ENCODE measurements around the gene SLC22A1. TPM values are rescaled to one million over a fixed set of nuclear protein-coding genes. Genes with fewer than 3 reads are reported as not detected.
"Not testable (repeated sequence)": the region's sequence is repeated elsewhere in the genome, so short reads cannot be mapped to it uniquely, and the experiment has no call there.

Gene SLC22A1
- polyA plus RNA-seq, 1 donor from 2014 or later: 0.18 TPM

DNA sequence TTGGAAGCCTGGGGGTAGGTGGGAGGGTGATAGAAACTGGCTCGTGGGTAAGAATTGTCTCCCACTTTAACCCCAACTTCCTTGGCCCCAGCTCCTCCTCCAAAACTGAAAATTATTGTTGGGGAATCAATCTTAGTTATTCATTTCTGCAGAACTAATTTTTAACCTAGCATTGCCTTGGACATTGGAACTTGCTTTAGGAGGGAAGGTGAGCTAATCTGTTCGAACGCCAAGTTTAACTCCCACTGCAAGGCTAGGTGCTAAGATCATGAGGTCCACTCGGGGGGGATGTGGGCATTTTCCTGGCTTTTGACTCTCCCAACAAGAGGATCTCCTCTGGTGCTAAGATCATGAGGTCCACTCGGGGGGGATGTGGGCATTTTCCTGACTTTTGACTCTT lies 3.5 kb downstream of the SLC22A1 start:
- not testable (repeated sequence) for H3K9me3 Mint-ChIP-seq, H3K36me3 Mint-ChIP-seq, H3K4me1 Mint-ChIP-seq, H3K27ac Mint-ChIP-seq, H3K27me3 Mint-ChIP-seq, H3K4me3 Mint-ChIP-seq

DNA sequence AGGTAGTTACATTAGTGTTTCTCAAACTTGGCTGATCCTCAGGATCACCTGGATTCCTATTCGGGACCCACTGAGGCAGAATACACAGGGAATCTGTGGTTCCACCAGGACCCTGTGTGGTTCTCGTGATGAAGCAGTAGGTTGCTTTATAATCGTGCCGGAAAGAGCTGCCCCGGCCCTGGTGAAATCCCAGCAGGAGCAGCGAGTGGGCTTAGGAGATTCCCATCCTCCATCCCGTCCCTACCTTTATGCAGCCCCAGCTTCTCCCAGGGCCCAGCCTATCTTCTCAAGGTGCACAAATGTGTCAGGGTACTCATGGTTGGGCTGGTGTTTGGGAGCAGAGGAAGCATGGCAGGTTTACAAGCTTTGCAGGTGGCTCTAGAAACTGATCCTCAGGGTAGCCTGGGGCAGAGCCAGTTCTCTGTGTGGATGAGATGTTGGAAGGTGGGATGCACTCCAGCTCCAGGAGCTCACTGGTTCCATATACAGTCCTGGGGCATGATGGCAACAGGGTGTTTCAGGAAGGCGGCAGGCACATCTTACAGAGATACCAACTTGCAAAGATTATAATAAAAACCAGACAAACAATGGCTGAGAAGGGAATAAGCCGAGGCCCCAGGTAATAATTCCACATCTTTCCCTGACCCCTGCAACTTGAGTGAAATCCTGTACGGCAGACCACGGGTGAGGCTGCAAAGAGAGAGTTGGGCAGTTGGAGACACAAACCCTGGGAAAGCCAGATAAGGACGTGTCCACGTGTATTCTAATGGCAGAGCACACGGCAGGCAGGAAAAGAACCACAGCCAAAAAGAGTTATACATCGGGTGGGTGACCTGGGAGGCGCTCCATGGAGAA lies 5.9 kb downstream of the SLC22A1 start:
- Mint-ChIP-seq H3K4me1 (peaks cover 0 to 4% (median 4%) of the 10 kb centered on the region in 3 donors), H3K4me3 (no peak overlapping the region), H3K27ac (no peak overlapping the region), H3K36me3 (peaks cover 3% of the 10 kb centered on the region), H3K9me3 (no peaks in the 10 kb centered on the region), H3K27me3 (no peaks in the 10 kb centered on the region)

DNA sequence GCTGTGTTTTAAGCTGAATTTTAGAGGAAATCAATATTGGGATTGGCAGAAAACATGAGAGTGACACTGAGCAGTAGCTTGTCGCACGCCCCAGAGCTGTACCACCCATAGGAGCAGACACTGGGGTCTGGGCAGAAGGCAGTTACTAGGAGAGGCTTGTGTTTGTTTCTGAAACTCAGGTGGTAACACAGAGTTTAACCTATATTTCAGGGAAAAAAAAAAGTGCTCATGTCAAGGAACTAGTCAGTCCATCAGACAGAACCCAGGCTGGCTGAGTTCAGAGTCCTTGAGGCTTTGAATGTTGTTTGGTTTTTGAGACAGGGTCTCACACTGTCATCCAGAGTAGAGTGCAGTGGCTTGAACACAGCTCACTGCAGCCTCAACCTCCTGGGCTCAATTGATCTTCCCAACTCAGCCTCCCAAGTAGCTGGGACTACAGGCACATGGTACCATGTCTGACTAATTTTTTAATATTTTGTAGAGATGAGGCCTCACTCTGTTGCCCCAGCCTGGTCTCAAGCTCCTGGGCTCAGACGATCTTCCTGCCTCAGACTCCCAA lies 6.6 kb downstream of the SLC22A1 start:
- no peaks in the 10 kb centered on the region for H3K27me3 Mint-ChIP-seq

DNA sequence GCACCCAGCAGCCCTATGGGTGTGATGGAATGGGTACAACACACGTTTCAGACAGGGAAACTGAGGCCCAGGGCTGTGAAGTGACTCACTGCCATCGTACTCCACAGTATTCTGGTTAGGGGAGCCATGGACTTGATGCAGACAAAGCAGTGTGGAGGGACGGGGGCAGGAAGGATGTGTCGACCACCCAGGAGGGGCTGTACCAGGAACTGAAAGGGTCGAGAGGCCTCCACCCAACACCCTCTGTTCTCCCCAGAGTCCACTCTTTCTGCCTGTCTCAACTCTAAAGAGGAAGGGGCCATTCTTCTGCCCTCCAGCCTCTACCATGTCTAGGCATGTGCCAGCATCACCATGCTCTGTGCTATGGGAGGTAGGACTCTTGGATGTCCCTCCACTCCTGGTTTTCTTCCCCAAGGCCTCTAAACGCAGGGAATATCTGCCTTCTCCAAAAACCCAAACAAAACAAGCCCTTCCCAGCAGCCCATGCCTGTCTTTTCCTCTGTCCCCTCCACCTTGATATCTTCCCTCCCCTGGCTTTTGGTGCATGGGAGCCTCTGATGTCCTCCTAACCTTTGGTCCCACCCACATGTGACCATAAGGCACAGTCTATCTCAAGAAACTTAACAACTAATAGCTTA lies 7.4 kb downstream of the SLC22A1 start:
- no peaks in the 10 kb centered on the region for H3K27me3 Mint-ChIP-seq
- no peak overlapping the region for H3K27ac Mint-ChIP-seq
- H3K4me3 Mint-ChIP-seq: peak overlapping the region in 1 of 4 donors; percentile 45
- peaks cover 3% of the 10 kb centered on the region for H3K36me3 Mint-ChIP-seq
- peaks cover 0 to 5% (median 4%) of the 10 kb centered on the region in 3 donors for H3K4me1 Mint-ChIP-seq
- no peaks in the 10 kb centered on the region for H3K9me3 Mint-ChIP-seq

More for the DNA sequence above, 6.6 kb downstream of the SLC22A1 start:
- Mint-ChIP-seq H3K4me1 (peaks cover 0 to 5% (median 4%) of the 10 kb centered on the region in 3 donors), H3K9me3 (no peaks in the 10 kb centered on the region), H3K4me3 (no peak overlapping the region), H3K27ac (no peak overlapping the region), H3K36me3 (peaks cover 3% of the 10 kb centered on the region)

DNA sequence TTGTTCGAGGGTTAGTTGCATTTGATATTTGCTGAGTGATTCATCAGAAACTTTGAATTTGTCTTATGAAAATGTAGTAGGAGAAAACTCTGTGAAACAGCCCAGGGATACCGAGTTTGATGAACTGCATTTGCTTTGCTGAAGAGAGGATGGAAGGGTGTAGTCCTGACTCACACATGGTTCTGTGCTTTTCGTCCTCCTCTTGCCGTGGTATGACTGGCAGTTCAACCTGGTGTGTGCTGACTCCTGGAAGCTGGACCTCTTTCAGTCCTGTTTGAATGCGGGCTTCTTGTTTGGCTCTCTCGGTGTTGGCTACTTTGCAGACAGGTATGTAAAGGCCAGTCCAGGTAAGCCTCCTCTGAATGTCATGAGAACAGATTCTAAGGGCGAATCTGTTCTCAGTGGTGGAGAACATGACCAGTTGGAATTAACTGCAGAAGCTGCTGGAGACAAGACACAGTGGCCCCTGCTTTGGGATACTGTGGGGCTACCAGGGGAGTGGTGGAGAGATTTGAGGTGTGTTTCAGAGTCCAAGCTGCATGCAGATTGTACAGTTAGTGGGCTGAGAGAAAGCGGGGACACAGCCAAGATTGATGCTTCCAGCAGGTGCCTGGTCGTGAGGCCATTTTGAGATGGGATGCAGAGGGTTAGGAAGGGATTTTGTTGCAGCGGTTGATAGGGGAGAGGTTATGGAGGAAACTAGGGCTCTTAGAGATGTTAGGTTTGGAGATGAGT lies 8.4 kb downstream of the SLC22A1 start:
- peaks cover 3% of the 10 kb centered on the region for H3K36me3 Mint-ChIP-seq
- H3K4me3 Mint-ChIP-seq: no peak overlapping the region
- peaks cover 2% of the 10 kb centered on the region for H3K27me3 Mint-ChIP-seq
- H3K9me3 Mint-ChIP-seq: no peaks in the 10 kb centered on the region
- peaks cover 0 to 5% (median 4%) of the 10 kb centered on the region in 3 donors for H3K4me1 Mint-ChIP-seq
- no peak overlapping the region for H3K27ac Mint-ChIP-seq

DNA sequence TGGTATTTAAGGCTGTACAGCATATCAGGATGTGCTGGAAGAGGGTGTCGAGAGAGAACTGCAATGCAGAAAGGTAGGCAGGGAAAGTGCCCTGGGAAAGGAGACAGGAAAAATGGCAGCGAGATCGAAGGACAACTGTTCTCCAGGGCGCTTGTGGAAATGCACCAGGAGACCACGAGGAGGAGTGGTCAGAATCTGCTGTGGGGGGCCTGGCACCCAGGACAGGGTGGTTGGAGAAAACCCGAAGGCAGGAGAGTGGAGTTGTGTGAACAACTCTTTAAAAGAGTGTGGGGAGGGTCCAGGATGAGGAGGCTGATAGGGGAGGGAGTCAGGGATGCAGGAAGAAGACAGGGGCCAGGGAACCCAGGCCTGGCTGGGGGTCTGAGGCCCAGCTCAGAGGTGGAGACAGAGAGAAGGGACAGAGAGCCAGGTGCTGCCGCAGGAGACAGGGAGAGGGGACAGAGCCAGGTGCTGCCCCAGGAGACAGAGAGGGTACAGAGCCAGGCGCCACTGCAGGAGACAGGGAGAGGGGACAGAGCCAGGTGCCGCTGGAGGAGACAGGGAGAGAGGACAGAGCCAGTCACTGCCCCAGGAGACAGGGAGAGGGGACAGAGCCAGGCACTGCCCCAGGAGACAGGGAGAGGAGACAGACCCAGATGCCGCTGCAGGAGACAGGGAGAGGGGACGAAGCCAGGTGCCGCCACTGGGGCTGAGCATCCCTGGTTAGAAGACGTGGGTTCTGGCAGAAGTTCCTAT lies 9.3 kb downstream of the SLC22A1 start:
- H3K4me1 Mint-ChIP-seq: peaks cover 0 to 5% (median 4%) of the 10 kb centered on the region in 3 donors
- peaks cover 3% of the 10 kb centered on the region for H3K36me3 Mint-ChIP-seq
- H3K4me3 Mint-ChIP-seq: no peak overlapping the region
- peaks cover 5% of the 10 kb centered on the region for H3K27me3 Mint-ChIP-seq
- H3K27ac Mint-ChIP-seq: no peak overlapping the region
- H3K9me3 Mint-ChIP-seq: no peaks in the 10 kb centered on the region

DNA sequence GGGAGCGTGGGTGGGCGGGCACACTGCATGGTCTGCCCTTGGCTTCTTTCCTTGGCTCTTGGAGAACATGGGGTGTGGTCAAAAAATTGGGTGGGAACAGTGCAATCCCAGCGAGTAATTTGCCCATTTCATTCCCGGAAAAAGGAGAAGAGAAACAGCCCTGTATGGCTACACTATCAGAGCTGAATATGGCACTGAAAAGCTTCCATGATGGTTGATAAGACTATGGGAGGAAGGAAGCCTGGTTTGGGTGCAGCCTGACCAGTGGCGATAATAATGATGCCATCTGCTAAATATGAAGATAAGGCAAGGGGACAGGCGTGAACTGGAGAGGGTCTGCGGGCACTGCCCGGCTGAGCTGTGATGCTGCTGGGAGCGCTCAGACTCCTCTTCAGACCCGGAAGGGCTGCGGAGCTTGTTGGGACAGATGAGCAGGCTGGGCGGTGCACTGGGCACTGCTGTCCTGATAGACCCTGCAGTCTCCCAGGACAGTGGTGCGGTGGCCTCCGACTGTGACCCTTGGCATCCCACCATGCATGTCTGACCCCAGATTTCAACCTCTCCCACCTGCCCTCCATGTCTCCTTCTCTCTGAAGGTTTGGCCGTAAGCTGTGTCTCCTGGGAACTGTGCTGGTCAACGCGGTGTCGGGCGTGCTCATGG lies 10.2 kb downstream of the SLC22A1 start:
- Mint-ChIP-seq H3K27me3 (peaks cover 5% of the 10 kb centered on the region), H3K36me3 (peaks cover 3% of the 10 kb centered on the region), H3K27ac (no peak overlapping the region), H3K4me1 (peaks cover 0 to 5% (median 4%) of the 10 kb centered on the region in 3 donors), H3K4me3 (no peak overlapping the region), H3K9me3 (no peaks in the 10 kb centered on the region)

DNA sequence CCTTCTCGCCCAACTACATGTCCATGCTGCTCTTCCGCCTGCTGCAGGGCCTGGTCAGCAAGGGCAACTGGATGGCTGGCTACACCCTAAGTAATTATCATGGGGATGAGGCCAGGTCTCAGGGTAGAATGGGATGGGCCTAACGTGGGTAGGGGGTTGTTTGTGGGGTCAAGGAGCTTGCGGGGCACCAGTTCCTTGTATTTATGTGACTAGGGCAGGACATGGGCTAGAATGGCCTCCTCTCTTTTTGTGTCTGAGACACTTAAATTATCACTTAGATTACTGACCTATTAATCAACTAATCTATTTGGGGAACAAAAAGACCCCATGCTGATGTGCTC lies 10.7 kb downstream of the SLC22A1 start:
- Mint-ChIP-seq H3K36me3 (peaks cover 3% of the 10 kb centered on the region), H3K27ac (no peak overlapping the region)

DNA sequence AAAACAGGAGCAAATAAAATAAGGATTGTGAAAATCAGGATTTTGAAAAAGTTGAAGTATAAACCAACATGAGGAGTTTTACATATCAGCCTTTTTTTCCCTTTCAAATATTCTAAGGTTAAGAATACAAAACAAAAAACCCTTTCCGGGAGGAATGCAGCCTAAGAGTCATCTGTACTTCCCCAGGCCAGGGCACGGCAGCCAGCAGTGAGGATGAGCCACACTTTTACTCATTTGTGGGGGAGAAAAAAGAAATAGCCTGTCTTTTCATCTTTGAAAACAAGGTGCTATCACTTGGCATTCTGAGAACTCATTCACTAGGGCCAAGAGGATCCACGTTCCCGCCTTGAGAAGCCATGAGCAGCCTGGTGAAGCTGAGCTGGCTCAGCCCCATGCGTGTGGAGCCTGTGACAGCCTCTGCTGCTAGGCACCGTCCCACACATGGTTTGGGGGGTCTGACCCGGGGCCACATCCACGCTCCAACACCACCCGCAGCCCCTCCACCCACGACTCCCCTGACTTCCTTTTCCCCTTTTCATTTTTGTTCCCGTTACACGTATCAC lies 11.2 kb downstream of the SLC22A1 start:
- Mint-ChIP-seq H3K4me1 (peaks cover 0 to 5% (median 4%) of the 10 kb centered on the region in 3 donors), H3K9me3 (no peaks in the 10 kb centered on the region), H3K36me3 (peaks cover under 1% of the 10 kb centered on the region), H3K27ac (no peak overlapping the region), H3K4me3 (no peak overlapping the region), H3K27me3 (peaks cover 8% of the 10 kb centered on the region)

More for the DNA sequence above, 10.7 kb downstream of the SLC22A1 start:
- peaks cover 8% of the 10 kb centered on the region for H3K27me3 Mint-ChIP-seq
- no peaks in the 10 kb centered on the region for H3K9me3 Mint-ChIP-seq
- H3K4me1 Mint-ChIP-seq: peaks cover 0 to 5% (median 4%) of the 10 kb centered on the region in 3 donors
- H3K4me3 Mint-ChIP-seq: no peak overlapping the region

DNA sequence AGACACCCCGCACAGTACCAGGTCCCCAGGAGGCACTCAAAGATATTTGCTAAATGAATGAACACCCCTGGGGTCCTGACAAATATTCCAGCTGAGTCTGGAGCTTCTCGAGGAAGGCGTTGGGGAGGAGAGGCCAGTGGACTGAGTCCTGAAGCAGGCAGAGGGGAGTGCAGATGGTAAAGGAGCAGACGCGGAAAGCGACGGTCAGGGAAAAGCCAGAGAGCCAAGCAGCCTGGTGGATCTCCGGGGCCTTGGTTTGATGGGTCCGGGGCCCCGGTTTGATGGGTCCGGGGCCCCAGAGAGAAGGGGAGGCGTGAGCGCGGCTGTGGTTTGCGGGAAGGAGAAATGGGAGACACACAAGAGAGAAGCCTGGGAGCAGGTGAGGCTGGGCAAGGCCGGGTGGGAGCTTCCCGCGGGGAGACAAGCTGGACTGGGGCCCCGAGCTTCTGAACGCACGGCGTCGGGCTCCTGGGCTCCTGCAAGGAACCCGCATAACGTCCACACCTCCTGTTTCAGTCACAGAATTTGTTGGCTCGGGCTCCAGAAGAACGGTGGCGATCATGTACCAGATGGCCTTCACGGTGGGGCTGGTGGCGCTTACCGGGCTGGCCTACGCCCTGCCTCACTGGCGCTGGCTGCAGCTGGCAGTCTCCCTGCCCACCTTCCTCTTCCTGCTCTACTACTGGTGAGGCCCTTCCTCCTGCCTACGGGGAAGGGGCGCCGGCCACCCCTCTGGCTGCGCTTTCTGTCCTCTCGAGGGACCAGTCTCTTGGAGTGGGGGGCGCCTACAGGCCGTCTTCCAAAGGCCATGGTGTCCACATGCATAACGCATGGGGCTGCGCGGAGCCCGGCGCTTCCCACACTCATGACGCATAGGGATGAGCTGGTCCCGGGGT lies 12.1 kb downstream of the SLC22A1 start:
- H3K9me3 Mint-ChIP-seq: no peaks in the 10 kb centered on the region
- no peak overlapping the region for H3K27ac Mint-ChIP-seq
- no peak overlapping the region for H3K4me3 Mint-ChIP-seq
- peaks cover 8% of the 10 kb centered on the region for H3K27me3 Mint-ChIP-seq
- H3K4me1 Mint-ChIP-seq: peaks cover 2 to 5% (median 4%) of the 10 kb centered on the region in 3 donors
- no peaks in the 10 kb centered on the region for H3K36me3 Mint-ChIP-seq

DNA sequence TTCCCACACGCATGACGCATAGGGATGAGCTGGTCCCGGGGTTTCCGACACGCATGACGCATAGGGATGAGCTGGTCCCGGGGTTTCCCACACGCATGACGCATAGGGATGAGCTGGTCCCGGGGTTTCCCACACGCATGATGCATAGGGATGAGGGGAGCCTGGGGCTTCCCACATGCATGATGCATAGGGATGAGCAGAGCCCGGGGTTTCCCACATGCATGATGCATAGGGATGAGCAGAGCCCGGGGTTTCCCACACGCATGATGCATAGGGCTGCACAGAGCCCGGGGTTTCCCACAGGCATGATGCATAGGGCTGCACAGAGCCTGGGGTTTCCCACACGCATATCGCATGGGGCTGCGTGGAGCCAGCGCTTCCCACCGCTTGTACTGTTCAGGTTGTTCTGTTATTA lies 12.7 kb downstream of the SLC22A1 start:
- not testable (repeated sequence) for H3K27me3 Mint-ChIP-seq, H3K4me1 Mint-ChIP-seq, H3K36me3 Mint-ChIP-seq, H3K27ac Mint-ChIP-seq, H3K9me3 Mint-ChIP-seq, H3K4me3 Mint-ChIP-seq

DNA sequence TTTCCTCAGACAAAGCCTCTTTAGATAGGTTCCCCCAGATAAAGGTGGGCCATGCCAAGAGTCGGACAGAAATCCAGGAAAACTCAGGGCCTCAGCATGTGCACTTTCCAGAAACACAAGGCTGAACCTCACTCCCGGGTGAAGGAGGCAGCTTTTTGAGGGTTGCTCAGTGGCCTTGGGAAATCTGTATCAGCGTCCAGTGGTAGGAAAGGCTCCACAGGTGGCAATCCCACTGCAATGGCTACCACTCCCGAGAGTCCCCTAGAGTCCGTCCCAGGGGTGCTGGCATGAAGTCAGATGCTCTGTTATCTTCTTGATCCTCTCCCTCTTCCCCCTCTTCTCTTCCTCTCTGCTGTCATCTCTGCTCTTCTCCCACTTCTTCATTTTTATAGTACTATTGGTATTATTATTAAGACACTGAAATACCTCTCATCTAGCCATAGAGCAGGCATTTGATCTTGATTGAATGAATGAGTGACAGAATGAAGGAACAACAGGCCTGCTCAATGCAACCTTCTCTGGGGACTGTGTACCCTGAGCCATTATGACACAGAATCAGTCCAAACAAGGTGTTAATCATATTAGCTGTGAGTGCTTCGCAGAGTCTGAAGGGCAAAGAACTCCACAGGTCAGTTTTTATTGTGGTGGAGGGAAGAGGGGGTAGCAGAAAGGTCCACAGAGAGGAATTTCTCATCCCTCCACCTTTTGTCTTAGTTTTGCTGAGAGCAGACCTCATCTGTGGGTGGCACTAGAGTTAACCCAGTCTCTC lies 13.3 kb downstream of the SLC22A1 start:
- no peak overlapping the region for H3K27ac Mint-ChIP-seq

More for the DNA sequence above, 13.3 kb downstream of the SLC22A1 start:
- H3K4me3 Mint-ChIP-seq: no peak overlapping the region
- H3K36me3 Mint-ChIP-seq: no peaks in the 10 kb centered on the region
- peaks cover 8% of the 10 kb centered on the region for H3K27me3 Mint-ChIP-seq
- H3K4me1 Mint-ChIP-seq: peaks cover 0 to 2% (median 1%) of the 10 kb centered on the region in 3 donors
- no peaks in the 10 kb centered on the region for H3K9me3 Mint-ChIP-seq

Data from IgD-negative memory B cell (primary cell).